Measurements from ENCODE around the gene B3GNT4. TPM values are rescaled to one million over a fixed set of nuclear protein-coding genes. Genes with fewer than 3 reads are reported as not detected.

B3GNT4 gene
- total RNA-seq, 1 donor from 2014 or later = 0.51 TPM

DNA sequence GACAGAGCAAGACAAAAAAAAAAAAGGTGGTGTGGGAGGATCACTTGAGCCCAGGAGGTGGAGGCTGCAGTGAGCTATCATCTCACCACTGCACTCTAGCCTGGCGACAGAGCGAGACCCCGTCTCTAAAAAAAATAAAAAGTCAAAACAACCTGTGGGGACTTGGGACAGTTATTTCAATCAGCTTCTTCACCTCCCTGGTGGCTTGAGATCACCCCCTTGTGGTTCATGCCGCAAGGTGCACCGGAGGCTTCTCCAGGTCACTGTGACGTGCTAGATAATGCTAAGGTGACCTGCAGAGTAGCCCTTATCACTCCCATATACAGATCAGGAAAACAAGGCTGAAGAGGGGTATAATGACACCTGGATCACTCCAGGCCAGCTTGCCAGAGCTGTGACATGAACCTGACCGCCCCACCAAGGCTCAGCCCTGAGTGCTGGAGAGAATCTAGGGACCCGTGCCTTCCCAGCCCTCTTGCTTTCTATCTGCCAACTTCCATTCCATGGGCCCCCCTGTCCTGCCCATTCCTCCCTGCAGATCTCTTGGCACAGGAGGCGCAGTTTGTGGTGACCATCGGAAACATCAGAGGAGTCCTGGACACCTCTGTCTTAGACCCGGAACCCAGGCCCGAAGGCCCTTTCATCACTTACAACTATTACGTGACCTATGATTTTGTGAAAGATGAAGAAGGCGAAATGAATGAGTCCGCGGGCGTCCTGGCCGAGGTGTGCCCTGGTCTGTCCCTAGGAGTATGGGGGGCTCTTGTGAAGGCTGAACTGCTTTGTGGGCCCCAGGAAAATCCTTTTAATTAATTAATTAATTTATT is 12.5 kb upstream of the B3GNT4 start:
- DNase-seq (ENCODE audit: low spot score in 2 of 2, unreplicated experiment in 2 of 2) = no peak
- peak; percentile 52 for TF ChIP-seq CTCF (IDR thresholded peaks at IDR 0.05; ENCODE audit: unreplicated experiment)
- H3K9me3 Mint-ChIP-seq = peaks cover 14% of the 10 kb centered on the region
- H3K4me3 Mint-ChIP-seq = no peak overlapping the region
- peaks cover 5% of the 10 kb centered on the region for H3K36me3 Mint-ChIP-seq
- no peak overlapping the region for H3K27ac Mint-ChIP-seq
- H3K4me1 Mint-ChIP-seq = no peaks in the 10 kb centered on the region
- peaks cover 10% of the 10 kb centered on the region for H3K27me3 Mint-ChIP-seq (ENCODE audit: low read depth)

GRCh38 chr12:122192441-122192840 is 11.1 kb upstream of the B3GNT4 start:
- DNase-seq (ENCODE audit: low spot score in 2 of 2, unreplicated experiment in 2 of 2) = no peak
- no peak for TF ChIP-seq CTCF (IDR thresholded peaks at IDR 0.05; ENCODE audit: unreplicated experiment)
- H3K27ac Mint-ChIP-seq = no peak overlapping the region
- peaks cover 5% of the 10 kb centered on the region for H3K36me3 Mint-ChIP-seq
- no peaks in the 10 kb centered on the region for H3K4me1 Mint-ChIP-seq
- no peak overlapping the region for H3K4me3 Mint-ChIP-seq
- H3K27me3 Mint-ChIP-seq (ENCODE audit: low read depth) = peaks cover 10% of the 10 kb centered on the region
- peaks cover 14% of the 10 kb centered on the region for H3K9me3 Mint-ChIP-seq

- peaks cover 5% of the 10 kb centered on the region for H3K36me3 Mint-ChIP-seq
- no peak for TF ChIP-seq CTCF (IDR thresholded peaks at IDR 0.05; ENCODE audit: unreplicated experiment)
Measured at GRCh38 chr12:122194804-122195203, 8.7 kb upstream of the B3GNT4 start.

GRCh38 chr12:122195405-122195804 is 8.1 kb upstream of the B3GNT4 start:
- Mint-ChIP-seq H3K36me3 (peaks cover 5% of the 10 kb centered on the region), H3K27ac (no peak overlapping the region), H3K27me3 (ENCODE audit: low read depth) (peaks cover 20% of the 10 kb centered on the region), H3K9me3 (peaks cover 14% of the 10 kb centered on the region), H3K4me3 (no peak overlapping the region), H3K4me1 (no peaks in the 10 kb centered on the region)
- DNase-seq (ENCODE audit: low spot score in 2 of 2, unreplicated experiment in 2 of 2) = no peak
- TF ChIP-seq CTCF (IDR thresholded peaks at IDR 0.05; ENCODE audit: unreplicated experiment) = no peak

More at GRCh38 chr12:122194804-122195203, 8.7 kb upstream of the B3GNT4 start:
- H3K4me3 Mint-ChIP-seq = no peak overlapping the region
- H3K9me3 Mint-ChIP-seq = peaks cover 14% of the 10 kb centered on the region
- no peak for DNase-seq (ENCODE audit: low spot score in 2 of 2, unreplicated experiment in 2 of 2)
- H3K27me3 Mint-ChIP-seq (ENCODE audit: low read depth) = peaks cover 14% of the 10 kb centered on the region
- no peaks in the 10 kb centered on the region for H3K4me1 Mint-ChIP-seq
- H3K27ac Mint-ChIP-seq = no peak overlapping the region

- Mint-ChIP-seq H3K27ac (no peak overlapping the region), H3K4me3 (no peak overlapping the region), H3K27me3 (ENCODE audit: low read depth) (peaks cover 32% of the 10 kb centered on the region), H3K4me1 (no peaks in the 10 kb centered on the region), H3K9me3 (peaks cover 14% of the 10 kb centered on the region), H3K36me3 (peaks cover 5% of the 10 kb centered on the region)
- DNase-seq (ENCODE audit: low spot score in 2 of 2, unreplicated experiment in 2 of 2) = no peak
- no peak for TF ChIP-seq CTCF (IDR thresholded peaks at IDR 0.05; ENCODE audit: unreplicated experiment)
Measured at GRCh38 chr12:122197612-122197966, 5.9 kb upstream of the B3GNT4 start.

All from mesothelial cell of epicardium (in vitro differentiated cells).